Prostate gland (tissue), 2 donors: ENCODE measurements around the gene GORASP1.

ENCODE experiments used
- POLR2A ChIP-seq: fragments of 450-650 bp; IDR thresholded peaks from one replicate; pipeline ENCODE4 v1.6.1; 2016; ENCODE audit warnings: antibody characterized with exemption, mild to moderate bottlenecking
- POLR2AphosphoS5 ChIP-seq: sonication (generic); formaldehyde crosslinking; IDR thresholded peaks from one replicate; pipeline ENCODE4 v1.6.1; 2017; ENCODE audit warnings: antibody characterized with exemption
- TF ChIP-seq, protein P1 (sequence below), 4 experiments: fragments of 200-600 bp in 2 of 4; fragments of 450-650 bp in 2 of 4; sonication (generic) in 2 of 4; IDR thresholded peaks; 1 replicate in 3 of 4; 2 replicates in 1 of 4; pipeline ENCODE4 v1.5.1; 2016 to 2019; ENCODE audit warnings: antibody characterized with exemption in 4 of 4, mild to moderate bottlenecking in 2 of 4, moderate library complexity in 2 of 4

DNA sequence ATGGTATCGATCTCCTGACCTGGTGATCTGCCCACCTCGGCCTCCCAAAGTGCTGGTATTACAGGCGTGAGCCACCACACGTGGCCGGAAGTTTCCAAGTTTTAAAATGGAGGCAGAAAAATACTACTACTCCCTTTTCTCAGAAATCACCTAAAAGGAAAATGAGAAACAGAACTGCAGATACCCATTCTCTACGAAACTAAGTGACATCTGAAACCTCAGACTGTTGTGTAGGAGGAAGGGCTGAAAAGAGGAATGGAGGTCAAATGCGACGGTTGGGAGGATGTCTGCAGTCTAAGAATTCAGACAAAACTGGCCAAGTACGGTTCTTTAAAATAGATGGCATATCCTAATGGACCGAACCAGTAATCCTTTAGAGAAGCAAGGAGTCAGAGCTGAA is 31.5 kb downstream of the GORASP1 start:
- TF ChIP-seq POLR2A (no peak), POLR2AphosphoS5 (no peak)
- TF ChIP-seq, protein P1, sequence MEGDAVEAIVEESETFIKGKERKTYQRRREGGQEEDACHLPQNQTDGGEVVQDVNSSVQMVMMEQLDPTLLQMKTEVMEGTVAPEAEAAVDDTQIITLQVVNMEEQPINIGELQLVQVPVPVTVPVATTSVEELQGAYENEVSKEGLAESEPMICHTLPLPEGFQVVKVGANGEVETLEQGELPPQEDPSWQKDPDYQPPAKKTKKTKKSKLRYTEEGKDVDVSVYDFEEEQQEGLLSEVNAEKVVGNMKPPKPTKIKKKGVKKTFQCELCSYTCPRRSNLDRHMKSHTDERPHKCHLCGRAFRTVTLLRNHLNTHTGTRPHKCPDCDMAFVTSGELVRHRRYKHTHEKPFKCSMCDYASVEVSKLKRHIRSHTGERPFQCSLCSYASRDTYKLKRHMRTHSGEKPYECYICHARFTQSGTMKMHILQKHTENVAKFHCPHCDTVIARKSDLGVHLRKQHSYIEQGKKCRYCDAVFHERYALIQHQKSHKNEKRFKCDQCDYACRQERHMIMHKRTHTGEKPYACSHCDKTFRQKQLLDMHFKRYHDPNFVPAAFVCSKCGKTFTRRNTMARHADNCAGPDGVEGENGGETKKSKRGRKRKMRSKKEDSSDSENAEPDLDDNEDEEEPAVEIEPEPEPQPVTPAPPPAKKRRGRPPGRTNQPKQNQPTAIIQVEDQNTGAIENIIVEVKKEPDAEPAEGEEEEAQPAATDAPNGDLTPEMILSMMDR (IDR thresholded peaks at IDR 0.05): no peak
